GM10248 (cell line): Measurements from ENCODE around the gene GLB1L3.

Source experiments
- CTCF ChIA-PET: fragments of 300-600 bp; sonication (Branson Sonifier 250); formaldehyde crosslinking; extraction: SDS; loops from one replicate; lab custom pipeline; 2021; ENCODE audit warnings: antibody characterized with exemption; lab: Yijun Ruan, JAX
- POLR2A ChIA-PET: fragments of 350-650 bp; sonication (Branson Sonifier 250); formaldehyde crosslinking; extraction: SDS; loops from one replicate; lab custom pipeline; 2020; ENCODE audit warnings: antibody characterized with exemption; lab: Yijun Ruan, JAX
- DNase-seq: peaks from one replicate; pipeline ENCODE4 v3.0.0; 2012; ENCODE audit errors: extremely low spot score
- TF ChIP-seq, protein P1 (sequence below): IDR thresholded peaks from 2 replicates; pipeline ENCODE4 v1.5.1; 2012; ENCODE audit warnings: mild to moderate bottlenecking, low read depth; ENCODE audit errors: extremely low read depth, missing control alignments, control extremely low read depth

GLB1L3 gene

DNA sequence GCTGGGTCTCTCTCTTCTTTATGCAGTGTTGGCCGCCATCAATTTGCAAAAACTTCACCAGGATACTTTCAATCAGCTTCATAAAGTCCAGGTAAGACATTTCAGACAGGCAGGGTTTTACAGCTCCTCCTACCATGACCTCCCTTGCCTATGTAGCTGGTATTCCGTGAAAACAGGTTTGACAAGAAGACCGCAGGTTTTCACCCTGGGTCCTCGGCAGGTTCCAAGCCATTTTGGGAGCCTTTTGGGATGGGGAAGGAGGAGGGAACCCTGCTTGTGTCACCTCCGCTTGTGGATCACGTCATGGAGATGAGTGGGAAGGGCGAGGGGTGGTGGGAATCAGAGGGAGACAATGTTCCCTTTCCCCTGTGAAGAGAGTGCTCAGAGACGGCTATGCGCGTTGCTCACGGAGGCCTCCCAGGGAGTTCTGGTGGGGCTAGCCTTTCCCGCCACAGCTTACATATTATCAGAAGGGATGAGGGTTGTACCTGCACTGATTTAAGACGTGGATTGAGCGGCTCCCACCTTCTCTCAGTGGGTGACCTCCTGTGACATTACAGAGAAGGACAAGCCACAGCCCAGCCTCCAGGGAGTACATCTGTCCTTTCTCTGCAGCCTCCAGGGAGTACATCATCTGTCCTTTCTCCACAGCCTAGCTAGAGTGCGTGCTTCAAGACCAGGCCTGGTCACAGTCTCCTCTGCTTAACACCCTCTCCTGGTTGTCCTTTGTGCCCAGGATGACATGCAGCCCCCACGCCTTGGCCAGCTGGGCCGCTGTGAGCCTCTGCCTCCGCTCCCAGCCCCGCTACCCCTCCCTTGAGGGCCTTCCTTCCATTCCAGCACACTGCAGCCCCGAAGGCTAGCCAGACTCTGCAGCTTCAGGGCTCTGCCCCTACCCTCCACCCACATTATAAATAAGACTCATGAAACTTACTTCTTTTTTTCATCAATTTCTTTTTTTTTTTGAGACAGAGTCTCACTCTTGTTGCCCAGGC is 17.2 kb downstream of the GLB1L3 start:
- peak; percentile 11 for DNase-seq
- TF ChIP-seq, protein P1, sequence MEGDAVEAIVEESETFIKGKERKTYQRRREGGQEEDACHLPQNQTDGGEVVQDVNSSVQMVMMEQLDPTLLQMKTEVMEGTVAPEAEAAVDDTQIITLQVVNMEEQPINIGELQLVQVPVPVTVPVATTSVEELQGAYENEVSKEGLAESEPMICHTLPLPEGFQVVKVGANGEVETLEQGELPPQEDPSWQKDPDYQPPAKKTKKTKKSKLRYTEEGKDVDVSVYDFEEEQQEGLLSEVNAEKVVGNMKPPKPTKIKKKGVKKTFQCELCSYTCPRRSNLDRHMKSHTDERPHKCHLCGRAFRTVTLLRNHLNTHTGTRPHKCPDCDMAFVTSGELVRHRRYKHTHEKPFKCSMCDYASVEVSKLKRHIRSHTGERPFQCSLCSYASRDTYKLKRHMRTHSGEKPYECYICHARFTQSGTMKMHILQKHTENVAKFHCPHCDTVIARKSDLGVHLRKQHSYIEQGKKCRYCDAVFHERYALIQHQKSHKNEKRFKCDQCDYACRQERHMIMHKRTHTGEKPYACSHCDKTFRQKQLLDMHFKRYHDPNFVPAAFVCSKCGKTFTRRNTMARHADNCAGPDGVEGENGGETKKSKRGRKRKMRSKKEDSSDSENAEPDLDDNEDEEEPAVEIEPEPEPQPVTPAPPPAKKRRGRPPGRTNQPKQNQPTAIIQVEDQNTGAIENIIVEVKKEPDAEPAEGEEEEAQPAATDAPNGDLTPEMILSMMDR, result no peak
- CTCF ChIA-PET, result no interaction called here
- POLR2A ChIA-PET, result no interaction called here

GRCh38 chr11:134294664-134295063 is 18.5 kb downstream of the GLB1L3 start:
- TF ChIP-seq, protein P1, result no peak
- no peak for DNase-seq
- ChIA-PET POLR2A (no interaction called here), CTCF (no interaction called here)

- ChIA-PET POLR2A (no interaction called here), CTCF (no interaction called here)
- DNase-seq, result no peak
- TF ChIP-seq, protein P1, result no peak
Observed at GRCh38 chr11:134312223-134312622, 36.0 kb downstream of the GLB1L3 start.

GRCh38 chr11:134312807-134313206 is 36.6 kb downstream of the GLB1L3 start:
- ChIA-PET POLR2A (no interaction called here), CTCF (no interaction called here)
- DNase-seq, result no peak
- TF ChIP-seq, protein P1, result no peak

GRCh38 chr11:134313379-134313778 is 37.2 kb downstream of the GLB1L3 start:
- TF ChIP-seq, protein P1, result no peak
- CTCF ChIA-PET, result no interaction called here
- POLR2A ChIA-PET, result no interaction called here
- DNase-seq, result no peak

- TF ChIP-seq, protein P1, result no peak
- DNase-seq, result no peak
- POLR2A ChIA-PET, result no interaction called here
- CTCF ChIA-PET, result no interaction called here
Observed at GRCh38 chr11:134313821-134314607, 37.8 kb downstream of the GLB1L3 start.
